HG02763 (cell line): ENCODE results near the gene EVI5L.
"Not testable (repeated sequence)": the region's sequence is repeated elsewhere in the genome, so short reads cannot be mapped to it uniquely, and the experiment has no call there.

ENCODE experiments used
- ATAC-seq: cut with Tn5 transposase; IDR thresholded peaks from one replicate; pipeline ENCODE4 v1.9.1; 2021; ENCODE audit warnings: mild to moderate bottlenecking, moderate library complexity; ENCODE audit not compliant: unreplicated experiment

Gene EVI5L

GRCh38 chr19:7845390-7846154 lies 15.6 kb downstream of the EVI5L start:
- no peak for ATAC-seq

- ATAC-seq: no peak
Observed at GRCh38 chr19:7846155-7846646, 16.2 kb downstream of the EVI5L start.

- no peak for ATAC-seq
Observed at GRCh38 chr19:7847664-7848063, 17.6 kb downstream of the EVI5L start.

GRCh38 chr19:7848779-7849457 lies 18.9 kb downstream of the EVI5L start:
- ATAC-seq: no peak

GRCh38 chr19:7849631-7849999 lies 19.6 kb downstream of the EVI5L start:
- ATAC-seq: no peak

GRCh38 chr19:7850000-7850813 lies 20.2 kb downstream of the EVI5L start:
- no peak for ATAC-seq

- no peak for ATAC-seq
Observed at GRCh38 chr19:7850945-7851622, 21.1 kb downstream of the EVI5L start.

GRCh38 chr19:7851623-7852500 lies 21.8 kb downstream of the EVI5L start:
- no peak for ATAC-seq

- no peak for ATAC-seq
Observed at GRCh38 chr19:7852851-7853769, 23.1 kb downstream of the EVI5L start.

GRCh38 chr19:7853770-7854128 lies 23.7 kb downstream of the EVI5L start:
- ATAC-seq: no peak

GRCh38 chr19:7855426-7856108 lies 25.5 kb downstream of the EVI5L start:
- ATAC-seq: no peak

GRCh38 chr19:7856109-7856591 lies 26.1 kb downstream of the EVI5L start:
- ATAC-seq: no peak

GRCh38 chr19:7856679-7857663 lies 27.0 kb downstream of the EVI5L start:
- ATAC-seq: no peak

GRCh38 chr19:7857727-7858108 lies 27.7 kb downstream of the EVI5L start:
- no peak for ATAC-seq

GRCh38 chr19:7858109-7858770 lies 28.2 kb downstream of the EVI5L start:
- ATAC-seq: no peak

GRCh38 chr19:7859087-7859486 lies 29.1 kb downstream of the EVI5L start:
- ATAC-seq: not testable (repeated sequence)
